ENCODE data around the gene ANKRD39. TPM values are rescaled to one million over a fixed set of nuclear protein-coding genes. Genes with fewer than 3 reads are reported as not detected.

Gene ANKRD39
- total RNA-seq, 4 donors from 2014 or later: 9.7 to 55.3 (median 12.7) TPM

DNA sequence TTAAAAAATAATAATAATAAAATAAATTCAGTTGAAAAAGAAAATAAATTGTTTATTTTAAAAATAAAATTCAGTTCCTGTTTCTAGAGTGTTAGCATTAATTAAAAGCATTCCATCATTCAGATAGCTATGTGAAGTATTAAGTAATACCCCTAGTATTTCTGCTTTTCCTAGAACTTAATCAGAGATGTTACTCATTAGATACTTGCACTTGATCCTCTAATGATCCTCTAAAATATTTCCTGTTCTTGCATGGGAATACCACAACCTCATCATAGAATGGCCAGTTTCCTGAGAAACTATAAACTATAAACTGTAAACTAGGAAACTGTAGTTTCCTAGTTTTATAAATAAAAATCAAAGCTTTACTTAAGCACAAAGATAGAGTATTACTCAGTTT lies 52.8 kb downstream of the ANKRD39 start:
- intact Hi-C loops (cut with DNase I; ENCODE audit: low total_unique reads): loop anchor here (5.0 kb wide), 1 partner anchor 193 kb away; no protein-coding TSS in a partner anchor
- no peak overlapping the region for H3K4me3 ChIP-seq
- no peak for DNase-seq
- no peak overlapping the region for H3K27ac ChIP-seq
- H3K27me3 ChIP-seq: no peaks in the 10 kb centered on the region
- peaks cover 0 to 12% (median 5%) of the 10 kb centered on the region in 4 donors for H3K36me3 ChIP-seq
- H3K9me3 ChIP-seq: no peaks in the 10 kb centered on the region
- TF ChIP-seq, protein P1, sequence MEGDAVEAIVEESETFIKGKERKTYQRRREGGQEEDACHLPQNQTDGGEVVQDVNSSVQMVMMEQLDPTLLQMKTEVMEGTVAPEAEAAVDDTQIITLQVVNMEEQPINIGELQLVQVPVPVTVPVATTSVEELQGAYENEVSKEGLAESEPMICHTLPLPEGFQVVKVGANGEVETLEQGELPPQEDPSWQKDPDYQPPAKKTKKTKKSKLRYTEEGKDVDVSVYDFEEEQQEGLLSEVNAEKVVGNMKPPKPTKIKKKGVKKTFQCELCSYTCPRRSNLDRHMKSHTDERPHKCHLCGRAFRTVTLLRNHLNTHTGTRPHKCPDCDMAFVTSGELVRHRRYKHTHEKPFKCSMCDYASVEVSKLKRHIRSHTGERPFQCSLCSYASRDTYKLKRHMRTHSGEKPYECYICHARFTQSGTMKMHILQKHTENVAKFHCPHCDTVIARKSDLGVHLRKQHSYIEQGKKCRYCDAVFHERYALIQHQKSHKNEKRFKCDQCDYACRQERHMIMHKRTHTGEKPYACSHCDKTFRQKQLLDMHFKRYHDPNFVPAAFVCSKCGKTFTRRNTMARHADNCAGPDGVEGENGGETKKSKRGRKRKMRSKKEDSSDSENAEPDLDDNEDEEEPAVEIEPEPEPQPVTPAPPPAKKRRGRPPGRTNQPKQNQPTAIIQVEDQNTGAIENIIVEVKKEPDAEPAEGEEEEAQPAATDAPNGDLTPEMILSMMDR (IDR thresholded peaks at IDR 0.05): no peak
- TF ChIP-seq POLR2AphosphoS5 (IDR thresholded peaks at IDR 0.05): no peak
- TF ChIP-seq EP300 (IDR thresholded peaks at IDR 0.05; ENCODE audit: low read depth): no peak
- TF ChIP-seq POLR2A (IDR thresholded peaks at IDR 0.05): no peak
- peaks cover 0 to 9% (median 5%) of the 10 kb centered on the region in 4 donors for H3K4me1 ChIP-seq
- in situ Hi-C loops (cut with MboI; ENCODE audit: low pct_ligation_motif_present in 1 of 4, low pct_unique_long_range_greater_than_20kb in 1 of 4, low sequenced_read_pairs in 3 of 4): no loop called here

DNA sequence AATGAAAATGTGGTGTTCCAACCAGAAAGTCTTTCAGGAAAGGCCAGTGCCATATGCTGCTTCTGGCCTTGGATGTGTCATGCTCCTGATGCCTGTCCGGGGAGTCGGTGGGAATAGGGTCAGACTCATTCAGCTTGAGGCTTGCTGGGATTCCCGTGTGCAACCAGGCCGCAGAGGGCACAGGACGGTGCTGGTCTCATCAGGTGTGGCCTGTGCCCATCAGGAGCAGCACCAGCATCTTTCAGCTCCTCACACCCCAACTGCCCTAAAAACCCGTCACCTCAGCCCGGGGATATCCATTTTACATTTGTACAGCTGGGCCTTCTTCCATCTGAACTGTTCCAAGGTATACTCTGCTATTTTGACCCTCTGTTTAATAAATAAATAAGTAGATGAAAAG lies 55.1 kb downstream of the ANKRD39 start:
- in situ Hi-C loops (cut with MboI; ENCODE audit: low pct_ligation_motif_present in 1 of 4, low pct_unique_long_range_greater_than_20kb in 1 of 4, low sequenced_read_pairs in 3 of 4): no loop called here

DNA sequence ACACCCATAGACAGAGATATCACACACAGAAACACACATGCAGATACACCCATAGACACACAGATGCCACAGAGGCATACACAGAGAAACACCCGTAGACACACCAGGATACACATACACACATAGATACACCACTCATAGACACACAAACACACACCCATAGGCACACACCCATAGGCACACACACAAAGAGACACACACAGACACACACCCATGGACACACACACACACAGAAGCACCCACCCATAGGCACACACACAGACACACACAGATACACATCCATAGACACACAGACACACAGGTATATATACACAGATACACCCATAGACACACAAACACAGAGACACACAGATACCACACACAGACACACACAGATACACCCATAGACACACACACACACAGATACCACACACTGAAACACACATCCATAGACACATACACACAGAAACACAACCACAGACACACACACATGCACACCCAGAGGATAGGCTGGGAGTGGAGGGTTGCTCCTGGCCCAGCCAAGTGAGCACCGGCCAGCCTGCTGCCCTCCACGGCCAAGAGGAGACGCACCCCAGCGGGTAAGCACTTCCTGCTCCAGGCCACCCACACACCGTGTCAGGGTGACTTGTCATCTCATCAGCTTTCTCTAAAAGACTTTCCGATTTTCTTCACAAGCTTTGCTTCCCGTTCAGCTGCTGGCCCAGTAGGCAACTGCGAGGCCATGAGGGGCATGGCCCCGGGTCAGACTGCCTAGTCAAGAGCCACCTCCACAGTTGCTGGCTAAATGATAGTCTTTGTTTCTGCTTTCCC lies 55.8 kb downstream of the ANKRD39 start:
- 63 to 83% methylated on average over 7 to 10 of the region's 10 CpGs for WGBS, 2 donors (ENCODE audit: low coverage in 1 of 2)
- no peak overlapping the region for H3K27ac ChIP-seq
- in situ Hi-C loops (cut with MboI; ENCODE audit: low pct_ligation_motif_present in 1 of 4, low pct_unique_long_range_greater_than_20kb in 1 of 4, low sequenced_read_pairs in 3 of 4): no loop called here

More for the DNA sequence above, 55.1 kb downstream of the ANKRD39 start:
- Histone ChIP-seq H3K4me3 (no peak overlapping the region), H3K27ac (no peak overlapping the region), H3K27me3 (no peaks in the 10 kb centered on the region), H3K4me1 (peaks cover 0 to 9% (median 5%) of the 10 kb centered on the region in 4 donors), H3K9me3 (no peaks in the 10 kb centered on the region), H3K36me3 (peaks cover 0 to 15% (median 8%) of the 10 kb centered on the region in 4 donors)
- intact Hi-C loops (cut with DNase I; ENCODE audit: low total_unique reads): loop anchor here (5.0 kb wide), 1 partner anchor 190 kb away; no protein-coding TSS in a partner anchor
- TF ChIP-seq POLR2AphosphoS5 (IDR thresholded peaks at IDR 0.05) (no peak), EP300 (IDR thresholded peaks at IDR 0.05; ENCODE audit: low read depth) (no peak), POLR2A (IDR thresholded peaks at IDR 0.05) (no peak)
- TF ChIP-seq, protein P1 (IDR thresholded peaks at IDR 0.05): no peak
- no peak for DNase-seq
- 91 to 100% methylated on average over 2 to 7 of the region's 7 CpGs for WGBS, 2 donors (ENCODE audit: low coverage in 1 of 2)

DNA sequence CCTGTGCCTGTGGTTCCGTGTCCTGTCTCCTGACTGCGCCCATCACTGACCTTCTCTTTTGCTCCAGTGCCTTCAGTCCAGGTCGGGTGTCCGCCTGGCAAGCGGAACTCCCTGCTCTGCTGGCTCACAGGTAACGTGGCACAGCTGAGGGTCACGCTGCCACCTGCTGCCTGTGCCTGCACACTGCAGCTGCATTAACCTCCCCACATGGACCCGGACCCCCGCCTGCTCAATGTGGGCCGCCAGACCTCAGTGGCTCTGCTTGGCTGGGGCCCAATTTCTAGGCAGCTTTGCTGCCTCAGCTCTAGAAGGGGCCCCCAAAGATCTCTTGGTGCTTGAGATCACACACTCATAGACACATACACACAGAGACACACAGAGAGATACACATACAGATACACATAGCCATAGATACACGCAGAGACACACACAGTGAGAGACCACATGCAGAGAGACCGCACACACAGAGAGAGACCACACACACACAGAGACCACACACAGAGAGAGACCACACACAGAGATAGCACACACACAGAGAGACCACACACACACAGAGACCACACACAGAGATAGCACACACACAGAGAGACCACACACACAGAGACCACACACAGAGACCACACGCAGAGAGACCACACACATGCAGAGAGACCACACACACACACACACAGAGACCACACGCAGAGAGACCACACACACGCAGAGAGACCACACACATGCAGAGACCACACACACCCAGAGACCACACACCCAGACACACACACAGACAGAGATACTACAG lies 56.6 kb downstream of the ANKRD39 start:
- H3K4me1 ChIP-seq: peaks cover 0 to 9% (median 5%) of the 10 kb centered on the region in 4 donors
- no peak for TF ChIP-seq POLR2A (IDR thresholded peaks at IDR 0.05)
- no peak for TF ChIP-seq EP300 (IDR thresholded peaks at IDR 0.05; ENCODE audit: low read depth)
- TF ChIP-seq POLR2AphosphoS5 (IDR thresholded peaks at IDR 0.05): peak in 1 of 3 donors; percentile 47
- TF ChIP-seq, protein P1 (IDR thresholded peaks at IDR 0.05): peak; percentile 79 to 97 (median 90)
- peak; percentile 85 for DNase-seq
- H3K9me3 ChIP-seq: no peaks in the 10 kb centered on the region
- intact Hi-C loops (cut with DNase I; ENCODE audit: low total_unique reads) (loop anchor here (5.0 kb wide), 1 partner anchor 189 kb away; no protein-coding TSS in a partner anchor), in situ Hi-C loops (cut with MboI; ENCODE audit: low pct_ligation_motif_present in 1 of 4, low pct_unique_long_range_greater_than_20kb in 1 of 4, low sequenced_read_pairs in 3 of 4) (no loop called here)
- 40% methylated on average over 15 of the region's 15 CpGs; no CpG with 5 or more reads in 1 of the 2 donors for WGBS, 2 donors (ENCODE audit: low coverage in 1 of 2)
- H3K4me3 ChIP-seq: no peak overlapping the region
- no peaks in the 10 kb centered on the region for H3K27me3 ChIP-seq
- peak overlapping the region; percentile 10 to 41 (median 20) for H3K27ac ChIP-seq
- peaks cover 0 to 21% (median 12%) of the 10 kb centered on the region in 4 donors for H3K36me3 ChIP-seq

More for the DNA sequence above, 55.8 kb downstream of the ANKRD39 start:
- intact Hi-C loops (cut with DNase I; ENCODE audit: low total_unique reads): loop anchor here (5.0 kb wide), 1 partner anchor 190 kb away; no protein-coding TSS in a partner anchor
- H3K4me3 ChIP-seq: no peak overlapping the region
- no peak for TF ChIP-seq POLR2A (IDR thresholded peaks at IDR 0.05)
- H3K36me3 ChIP-seq: peaks cover 0 to 21% (median 12%) of the 10 kb centered on the region in 4 donors
- DNase-seq: no peak
- H3K4me1 ChIP-seq: peaks cover 0 to 9% (median 5%) of the 10 kb centered on the region in 4 donors
- no peaks in the 10 kb centered on the region for H3K9me3 ChIP-seq
- H3K27me3 ChIP-seq: no peaks in the 10 kb centered on the region

All from transverse colon (tissue), 4 donors.